Lung microvascular endothelial cell (primary cell): ENCODE results near the gene IMP3. TPM values are rescaled to one million over a fixed set of nuclear protein-coding genes. Genes with fewer than 3 reads are reported as not detected.
"Not testable (repeated sequence)": the region's sequence is repeated elsewhere in the genome, so short reads cannot be mapped to it uniquely, and the experiment has no call there.

ENCODE experiments used
- DNase-seq, 2 donors: peaks; one replicate each; pipeline versions ENCODE4 v3.0.0 to v3.0.0-alpha.2; 2010; ENCODE audit warnings: low read depth in 2 of 2
- total RNA-seq: library from RNA; depleted of rRNA; stranded (reverse); fragments of >200 nt; gene quantifications from 2 replicates; pipeline ENCODE4 v1.2.1, GENCODE V29; 2014

IMP3 gene
- 51.6 and 92.1 TPM in 2 replicates for total RNA-seq

GRCh38 chr15:75639709-75640482, at the start of gene IMP3:
TSS of gene IMP3 (minus strand) at chr15:75640224. CDS start at chr15:75640168, 56 bp downstream.
- peak; percentile 97 for DNase-seq

- not testable (repeated sequence) for DNase-seq
Measured at GRCh38 chr15:75689429-75689828, 49.4 kb upstream of the IMP3 start.

GRCh38 chr15:75688831-75689230, 48.8 kb upstream of the IMP3 start:
- DNase-seq = no peak

GRCh38 chr15:75688278-75688557, 48.2 kb upstream of the IMP3 start:
- DNase-seq = no peak

GRCh38 chr15:75687486-75688277, 47.7 kb upstream of the IMP3 start:
- DNase-seq = no peak

- peak; percentile 67 to 76 for DNase-seq
Measured at GRCh38 chr15:75686212-75686642, 46.2 kb upstream of the IMP3 start.

GRCh38 chr15:75685195-75685594, 45.2 kb upstream of the IMP3 start:
- DNase-seq = no peak

- DNase-seq = no peak
Measured at GRCh38 chr15:75684648-75685047, 44.6 kb upstream of the IMP3 start.

GRCh38 chr15:75683646-75684312, 43.8 kb upstream of the IMP3 start:
- DNase-seq = peak; percentile 65 to 80

GRCh38 chr15:75682181-75683135, 42.4 kb upstream of the IMP3 start:
- DNase-seq = no peak

- no peak for DNase-seq
Measured at GRCh38 chr15:75680007-75680789, 40.2 kb upstream of the IMP3 start.

GRCh38 chr15:75678324-75678690, 38.3 kb upstream of the IMP3 start:
- DNase-seq = not testable (repeated sequence)

GRCh38 chr15:75677465-75678323, 37.7 kb upstream of the IMP3 start:
- no peak for DNase-seq

GRCh38 chr15:75676688-75677464, 36.9 kb upstream of the IMP3 start:
- no peak for DNase-seq

- no peak for DNase-seq
Measured at GRCh38 chr15:75675579-75676404, 35.8 kb upstream of the IMP3 start.

- no peak for DNase-seq
Measured at GRCh38 chr15:75674366-75674765, 34.3 kb upstream of the IMP3 start.

- DNase-seq = no peak
Measured at GRCh38 chr15:75673426-75674235, 33.6 kb upstream of the IMP3 start.
